ENCODE results near the gene MRPS17.
"Not testable (repeated sequence)": the region's sequence is repeated elsewhere in the genome, so short reads cannot be mapped to it uniquely, and the experiment has no call there.

MRPS17 gene

GRCh38 chr7:55951637-55952351 is at the start of gene MRPS17:
TSS of gene MRPS17 (plus strand) at chr7:55951877. CDS start at chr7:55953196, 1,319 bp downstream.
- peak; percentile 95 for DNase-seq

GRCh38 chr7:55903985-55904759 is 47.5 kb upstream of the MRPS17 start:
- DNase-seq = no peak

- no peak for DNase-seq
Measured at GRCh38 chr7:55912748-55913158, 38.9 kb upstream of the MRPS17 start.

- no peak for DNase-seq
Measured at GRCh38 chr7:55917771-55918170, 33.9 kb upstream of the MRPS17 start.

- no peak for DNase-seq
Measured at GRCh38 chr7:55928006-55928767, 23.5 kb upstream of the MRPS17 start.

GRCh38 chr7:55931421-55932151 is 20.1 kb upstream of the MRPS17 start:
- no peak for DNase-seq

GRCh38 chr7:55939514-55940123 is 12.1 kb upstream of the MRPS17 start:
- DNase-seq = no peak

GRCh38 chr7:55946545-55946944 is 5.1 kb upstream of the MRPS17 start:
- no peak for DNase-seq

GRCh38 chr7:55952352-55952671 is 635 bp downstream of the MRPS17 start:
- not testable (repeated sequence) for DNase-seq

- DNase-seq = no peak
Measured at GRCh38 chr7:55953707-55954475, 2.2 kb downstream of the MRPS17 start.

- no peak for DNase-seq
Measured at GRCh38 chr7:55957190-55957589, 5.5 kb downstream of the MRPS17 start.

- no peak for DNase-seq
Measured at GRCh38 chr7:55962014-55962413, 10.3 kb downstream of the MRPS17 start.

- no peak for DNase-seq
Measured at GRCh38 chr7:55963584-55964168, 12.0 kb downstream of the MRPS17 start.

- DNase-seq = peak; percentile 67
Measured at GRCh38 chr7:55964261-55965099, 12.8 kb downstream of the MRPS17 start, which contains the start of gene NIPSNAP2. TSS of gene NIPSNAP2 (plus strand) at chr7:55964585. CDS start at chr7:55964610, 25 bp downstream.

- DNase-seq = no peak
Measured at GRCh38 chr7:55965100-55965470, 13.4 kb downstream of the MRPS17 start.

GRCh38 chr7:55965805-55966421 is 14.2 kb downstream of the MRPS17 start:
- no peak for DNase-seq

GRCh38 chr7:55966851-55967250 is 15.2 kb downstream of the MRPS17 start:
- no peak for DNase-seq

GRCh38 chr7:55969391-55969790 is 17.7 kb downstream of the MRPS17 start:
- DNase-seq = no peak

- no peak for DNase-seq
Measured at GRCh38 chr7:55970561-55970960, 18.9 kb downstream of the MRPS17 start.

GRCh38 chr7:55970978-55971377 is 19.3 kb downstream of the MRPS17 start:
- DNase-seq = no peak

Measured in activated CD4-positive, alpha-beta T cell treated with anti-CD3 and anti-CD28 coated beads, Interleukin-10, Interleukin-2, amounts not matched to agents 100 ng/mL and 50 ng/mL, durations not matched to agents 16 hours and 8 hours (primary cell).